Dendritic cell treated with granulocyte-macrophage colony-stimulating factor and Interleukin-4, amounts not matched to agents 40 ng/mL and 50 ng/mL, for 4 days (primary cell): Measurements from ENCODE around the gene DPH1.

ENCODE experiments used
- H3K27ac Mint-ChIP-seq: one replicate; pipeline ENCODE4 v1.8.0; 2022; ENCODE audit warnings: mild to moderate bottlenecking, mixed read lengths
- H3K27me3 Mint-ChIP-seq: one replicate; pipeline ENCODE4 v1.8.0; 2022; ENCODE audit warnings: mild to moderate bottlenecking, mixed read lengths
- H3K36me3 Mint-ChIP-seq: one replicate; pipeline ENCODE4 v1.8.0; 2022; ENCODE audit warnings: low read depth, mixed read lengths
- H3K4me1 Mint-ChIP-seq: one replicate; pipeline ENCODE4 v1.8.0; 2022; ENCODE audit warnings: low read depth, mixed read lengths
- H3K4me3 Mint-ChIP-seq: one replicate; pipeline ENCODE4 v1.8.0; 2022; ENCODE audit warnings: mild to moderate bottlenecking, moderate library complexity, mixed read lengths
- H3K9me3 Mint-ChIP-seq: one replicate; pipeline ENCODE4 v1.8.0; 2022; ENCODE audit warnings: mixed read lengths
- intact Hi-C: fragments of 100-400 bp; cut with micrococcal nuclease; formaldehyde crosslinking; loops from one replicate; pipeline ENCODE4 v1.15.0; 2022

Gene DPH1

GRCh38 chr17:2071455-2072281, 41.7 kb downstream of the DPH1 start:
- peaks cover 68% of the 10 kb centered on the region for H3K36me3 Mint-ChIP-seq
- intact Hi-C loops = no loop called here
- peaks cover 19% of the 10 kb centered on the region for H3K27me3 Mint-ChIP-seq
- H3K27ac Mint-ChIP-seq = no peak overlapping the region
- no peaks in the 10 kb centered on the region for H3K9me3 Mint-ChIP-seq
- H3K4me1 Mint-ChIP-seq = peaks cover 46% of the 10 kb centered on the region
- no peak overlapping the region for H3K4me3 Mint-ChIP-seq

DNA sequence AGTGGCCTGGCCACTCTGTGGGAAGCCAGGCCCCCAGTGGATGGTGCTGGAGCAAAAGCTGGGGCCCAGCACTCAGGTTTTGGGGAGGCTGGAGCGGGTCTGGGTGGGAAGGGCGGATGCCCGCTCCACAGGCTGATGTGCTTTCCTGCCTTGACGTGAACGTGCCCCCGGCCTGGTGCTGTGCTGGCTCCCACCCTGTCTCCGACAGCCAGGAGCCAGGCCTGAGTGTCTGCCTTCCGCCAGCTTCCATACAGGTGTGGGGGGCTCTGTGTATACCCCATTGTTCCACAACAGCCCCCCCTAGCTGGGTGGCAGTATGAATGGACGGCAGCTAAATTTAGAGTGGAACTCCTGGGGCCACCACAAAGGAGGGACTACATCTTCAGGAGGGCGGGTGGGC, 45.0 kb downstream of the DPH1 start:
- Mint-ChIP-seq H3K27ac (no peak overlapping the region), H3K9me3 (no peaks in the 10 kb centered on the region), H3K36me3 (peaks cover 68% of the 10 kb centered on the region), H3K4me1 (peaks cover 45% of the 10 kb centered on the region), H3K4me3 (no peak overlapping the region), H3K27me3 (peaks cover 39% of the 10 kb centered on the region)
- intact Hi-C loops = no loop called here

DNA sequence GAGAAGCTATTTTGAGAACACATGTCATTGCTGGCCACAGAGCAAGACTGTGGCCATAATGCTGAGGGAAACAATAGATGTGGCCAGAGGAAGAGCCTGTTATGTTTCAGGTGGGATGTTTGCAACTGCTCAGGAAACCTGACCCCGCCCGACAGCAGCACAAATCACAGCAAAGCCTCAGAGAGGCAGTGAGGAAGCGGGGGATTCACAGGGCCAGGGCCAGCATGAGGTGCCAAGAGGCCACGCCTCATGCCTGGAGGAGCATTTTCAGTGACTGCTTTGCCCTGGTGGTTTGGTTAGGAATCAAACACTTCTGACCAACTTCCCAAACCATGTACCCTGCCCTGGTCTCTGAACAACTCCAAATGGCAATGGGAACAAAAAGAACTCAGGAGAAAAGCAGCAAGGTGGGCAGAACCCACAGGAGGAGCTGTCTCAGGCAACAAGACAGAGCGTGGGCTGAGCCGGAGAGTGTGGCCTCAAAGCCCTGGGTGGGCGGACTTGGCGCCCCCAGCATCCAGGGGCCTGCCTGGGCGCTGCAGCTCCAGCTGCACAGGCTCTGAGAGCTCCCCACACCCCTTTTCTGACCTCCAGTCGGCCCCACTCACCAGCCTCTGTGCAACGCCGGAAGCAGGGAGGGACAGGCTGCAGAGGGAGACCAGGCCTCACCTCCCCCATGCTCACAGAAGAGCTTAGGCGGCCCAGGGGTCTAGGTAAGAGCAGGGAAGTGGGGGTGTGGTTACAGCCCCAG, 45.6 kb downstream of the DPH1 start:
- peaks cover 67% of the 10 kb centered on the region for H3K36me3 Mint-ChIP-seq
- peaks cover 39% of the 10 kb centered on the region for H3K4me1 Mint-ChIP-seq
- no peak overlapping the region for H3K4me3 Mint-ChIP-seq
- H3K27ac Mint-ChIP-seq = no peak overlapping the region
- peaks cover 39% of the 10 kb centered on the region for H3K27me3 Mint-ChIP-seq
- intact Hi-C loops = no loop called here
- no peaks in the 10 kb centered on the region for H3K9me3 Mint-ChIP-seq

DNA sequence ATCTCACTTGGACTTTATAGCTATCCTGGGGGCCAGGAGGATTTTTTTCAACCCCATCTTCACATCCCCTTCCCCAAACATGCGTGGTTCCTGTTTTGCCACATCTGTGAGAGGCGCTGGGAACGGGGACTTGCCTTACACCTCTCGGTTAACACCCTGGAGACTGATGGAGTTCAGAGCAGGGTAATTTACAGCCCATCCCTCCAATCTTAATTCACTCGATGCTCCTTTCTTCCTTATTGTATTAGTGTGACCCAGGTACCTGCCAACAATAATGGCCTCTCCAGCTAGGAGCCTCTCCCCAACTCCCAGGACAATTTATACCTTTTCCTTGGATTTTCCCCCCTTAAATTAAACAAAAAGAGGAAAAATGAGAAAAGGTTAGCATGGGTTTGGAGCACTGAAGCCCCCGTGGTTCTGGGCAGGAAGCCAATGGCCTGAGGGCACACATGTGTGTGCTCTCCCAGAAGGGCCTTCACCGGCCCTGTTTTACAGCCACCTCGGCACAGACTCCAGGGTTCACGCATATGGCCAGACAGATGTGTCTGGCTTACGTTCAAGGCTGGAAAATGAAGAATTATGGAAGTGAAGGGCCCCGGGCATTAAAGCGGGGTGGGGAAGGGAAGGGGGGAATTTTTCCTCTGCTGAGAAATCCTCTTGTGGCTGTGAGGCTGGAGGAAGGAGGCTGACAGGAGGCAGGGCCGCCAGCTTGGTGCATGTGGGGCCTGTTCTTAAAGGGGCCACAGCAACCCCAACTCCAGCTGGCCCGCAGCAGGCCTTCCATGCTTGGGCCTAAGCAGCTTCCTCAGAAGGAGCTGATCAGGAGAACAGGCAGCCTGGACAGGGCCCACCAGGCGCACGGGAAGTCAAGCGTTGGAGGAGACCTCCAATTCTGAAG, 46.4 kb downstream of the DPH1 start:
- Mint-ChIP-seq H3K27me3 (peaks cover 43% of the 10 kb centered on the region), H3K4me1 (peaks cover 31% of the 10 kb centered on the region), H3K9me3 (no peaks in the 10 kb centered on the region), H3K4me3 (no peak overlapping the region), H3K36me3 (peaks cover 66% of the 10 kb centered on the region), H3K27ac (no peak overlapping the region)
- intact Hi-C loops = no loop called here

DNA sequence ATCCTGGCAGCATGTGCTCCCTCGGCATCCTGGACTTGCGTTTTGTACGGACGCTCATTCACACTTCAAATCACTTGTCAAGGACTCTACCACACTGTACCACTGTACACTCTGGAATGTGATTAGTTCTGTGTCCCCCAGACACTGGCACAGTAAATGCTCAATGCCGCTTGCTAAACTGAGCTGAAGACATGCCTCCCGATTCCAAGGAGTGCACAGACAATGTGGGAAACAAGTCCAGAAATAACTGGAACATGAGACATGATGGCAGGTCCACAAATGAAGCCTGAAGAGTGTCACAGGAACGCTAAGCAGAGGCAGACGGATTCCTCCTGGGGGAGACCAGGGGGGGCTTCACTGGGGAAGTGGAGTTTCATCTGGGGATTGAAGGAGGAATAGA, 47.1 kb downstream of the DPH1 start:
- Mint-ChIP-seq H3K27ac (no peak overlapping the region), H3K36me3 (peaks cover 66% of the 10 kb centered on the region), H3K4me1 (peaks cover 30% of the 10 kb centered on the region), H3K9me3 (no peaks in the 10 kb centered on the region), H3K4me3 (no peak overlapping the region), H3K27me3 (peaks cover 50% of the 10 kb centered on the region)
- intact Hi-C loops = no loop called here

GRCh38 chr17:2081564-2081963, 51.6 kb downstream of the DPH1 start:
- H3K4me3 Mint-ChIP-seq = no peak overlapping the region
- H3K27ac Mint-ChIP-seq = no peak overlapping the region
- peaks cover 57% of the 10 kb centered on the region for H3K4me1 Mint-ChIP-seq
- H3K9me3 Mint-ChIP-seq = no peaks in the 10 kb centered on the region
- H3K27me3 Mint-ChIP-seq = peaks cover 75% of the 10 kb centered on the region
- intact Hi-C loops = no loop called here
- H3K36me3 Mint-ChIP-seq = peaks cover 74% of the 10 kb centered on the region

- H3K27ac Mint-ChIP-seq = no peak overlapping the region
- H3K9me3 Mint-ChIP-seq = no peaks in the 10 kb centered on the region
- H3K4me3 Mint-ChIP-seq = no peak overlapping the region
- intact Hi-C loops = no loop called here
- peaks cover 75% of the 10 kb centered on the region for H3K27me3 Mint-ChIP-seq
- peaks cover 67% of the 10 kb centered on the region for H3K36me3 Mint-ChIP-seq
- peaks cover 60% of the 10 kb centered on the region for H3K4me1 Mint-ChIP-seq
Observed at GRCh38 chr17:2082003-2082781, 52.2 kb downstream of the DPH1 start.

DNA sequence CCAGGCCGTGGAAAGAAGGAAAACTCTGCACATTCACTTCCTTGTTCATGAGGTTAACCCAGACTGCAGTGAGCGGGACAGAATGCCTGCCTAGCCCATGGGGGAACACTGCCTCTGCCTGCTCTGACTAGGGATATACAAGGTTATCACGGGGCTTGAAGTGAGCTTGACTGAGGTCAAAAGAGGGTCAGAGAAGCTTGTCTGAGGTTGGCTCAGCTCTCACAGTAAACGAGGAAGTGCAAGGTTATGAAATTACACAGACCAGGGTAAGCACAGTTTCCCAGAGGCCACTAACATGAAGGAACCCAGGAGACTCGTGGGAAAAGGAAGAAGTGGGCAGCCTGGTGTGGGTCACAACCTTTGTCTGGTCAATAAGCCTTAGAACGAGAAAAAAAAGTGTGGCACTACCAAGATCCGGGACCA, 53.7 kb downstream of the DPH1 start:
- Mint-ChIP-seq H3K27me3 (peaks cover 76% of the 10 kb centered on the region), H3K9me3 (no peaks in the 10 kb centered on the region), H3K4me1 (peaks cover 72% of the 10 kb centered on the region), H3K4me3 (no peak overlapping the region), H3K27ac (peak overlapping the region; percentile 19), H3K36me3 (peaks cover 65% of the 10 kb centered on the region)
- intact Hi-C loops = no loop called here

GRCh38 chr17:2084036-2084765, 54.2 kb downstream of the DPH1 start:
- Mint-ChIP-seq H3K27ac (peak overlapping the region; percentile 38), H3K27me3 (peaks cover 75% of the 10 kb centered on the region), H3K9me3 (no peaks in the 10 kb centered on the region), H3K36me3 (peaks cover 60% of the 10 kb centered on the region), H3K4me1 (peaks cover 78% of the 10 kb centered on the region), H3K4me3 (no peak overlapping the region)
- intact Hi-C loops = no loop called here

- peaks cover 86% of the 10 kb centered on the region for H3K4me1 Mint-ChIP-seq
- intact Hi-C loops = loop anchor here (5.0 kb wide), 1 partner anchor 52 kb away; no protein-coding TSS in a partner anchor
- no peak overlapping the region for H3K4me3 Mint-ChIP-seq
- H3K36me3 Mint-ChIP-seq = peaks cover 52% of the 10 kb centered on the region
- H3K9me3 Mint-ChIP-seq = no peaks in the 10 kb centered on the region
- H3K27me3 Mint-ChIP-seq = peaks cover 68% of the 10 kb centered on the region
- H3K27ac Mint-ChIP-seq = peak overlapping the region; percentile 38
Observed at GRCh38 chr17:2084766-2085647, 55.1 kb downstream of the DPH1 start.

- H3K36me3 Mint-ChIP-seq = peaks cover 49% of the 10 kb centered on the region
- peaks cover 90% of the 10 kb centered on the region for H3K4me1 Mint-ChIP-seq
- no peaks in the 10 kb centered on the region for H3K9me3 Mint-ChIP-seq
- peaks cover 70% of the 10 kb centered on the region for H3K27me3 Mint-ChIP-seq
- H3K4me3 Mint-ChIP-seq = no peak overlapping the region
- intact Hi-C loops = loop anchor here (5.0 kb wide), 1 partner anchor 52 kb away; no protein-coding TSS in a partner anchor
- H3K27ac Mint-ChIP-seq = no peak overlapping the region
Observed at GRCh38 chr17:2085648-2085949, 55.6 kb downstream of the DPH1 start.

GRCh38 chr17:2086306-2086705, 56.4 kb downstream of the DPH1 start:
- H3K27me3 Mint-ChIP-seq = peaks cover 68% of the 10 kb centered on the region
- peaks cover 43% of the 10 kb centered on the region for H3K36me3 Mint-ChIP-seq
- peaks cover 96% of the 10 kb centered on the region for H3K4me1 Mint-ChIP-seq
- H3K27ac Mint-ChIP-seq = no peak overlapping the region
- intact Hi-C loops = loop anchor here (5.0 kb wide), 1 partner anchor 51 kb away; no protein-coding TSS in a partner anchor
- H3K4me3 Mint-ChIP-seq = no peak overlapping the region
- H3K9me3 Mint-ChIP-seq = no peaks in the 10 kb centered on the region
